Measurements from ENCODE around the gene MISP.
A peak's percentile ranks its signal among the peaks of the same experiment; 100 is the strongest.
"Not testable (repeated sequence)": the region's sequence is repeated elsewhere in the genome, so short reads cannot be mapped to it uniquely, and the experiment has no call there.

MISP gene

GRCh38 chr19:723714-724113 is 27.2 kb upstream of the MISP start:
- no peak for DNase-seq

- no peak for DNase-seq
Observed at GRCh38 chr19:725461-726089, 25.3 kb upstream of the MISP start.

GRCh38 chr19:726993-727956 is 23.6 kb upstream of the MISP start:
- peak in 1 of 51 donors; percentile 17 for DNase-seq

GRCh38 chr19:728011-728410 is 22.9 kb upstream of the MISP start:
- DNase-seq, result no peak

GRCh38 chr19:729564-729963 is 21.3 kb upstream of the MISP start:
- not testable (repeated sequence) for DNase-seq

GRCh38 chr19:729965-730668 is 20.8 kb upstream of the MISP start:
- no peak for DNase-seq

GRCh38 chr19:731000-731399 is 19.9 kb upstream of the MISP start:
- no peak for DNase-seq

GRCh38 chr19:732148-733069 is 18.5 kb upstream of the MISP start:
- no peak for DNase-seq

GRCh38 chr19:734716-735115 is 16.2 kb upstream of the MISP start:
- no peak for DNase-seq

- DNase-seq, result no peak
Observed at GRCh38 chr19:736125-736524, 14.8 kb upstream of the MISP start.

- DNase-seq, result peak in 10 of 51 donors; percentile 1 to 46 (median 12)
Observed at GRCh38 chr19:737591-738093, 13.3 kb upstream of the MISP start.

- no peak for DNase-seq
Observed at GRCh38 chr19:738509-739128, 12.3 kb upstream of the MISP start.

GRCh38 chr19:739998-740715 is 10.8 kb upstream of the MISP start:
- DNase-seq, result no peak

GRCh38 chr19:740816-741505 is 10.0 kb upstream of the MISP start:
- DNase-seq, result not testable (repeated sequence)

- no peak for DNase-seq
Observed at GRCh38 chr19:741506-742131, 9.3 kb upstream of the MISP start.

GRCh38 chr19:742540-743075 is 8.3 kb upstream of the MISP start:
- no peak for DNase-seq

- peak in 3 of 51 donors; percentile 3 to 47 (median 7) for DNase-seq
Observed at GRCh38 chr19:743168-743687, 7.7 kb upstream of the MISP start.

- not testable (repeated sequence) for DNase-seq
Observed at GRCh38 chr19:745138-745537, 5.8 kb upstream of the MISP start.
